HCT116 (cell line): ENCODE measurements around the gene UXS1.

Experiments
- JUND ChIP-seq: IDR thresholded peaks from 2 replicates; pipeline ENCODE4 v1.6.1; 2012
- POLR2A ChIP-seq: IDR thresholded peaks from 2 replicates; pipeline ENCODE4 v1.7.0; 2011; ENCODE audit warnings: borderline replicate concordance; ENCODE audit not compliant: insufficient read depth, insufficient read length; ENCODE audit errors: extremely low read depth
- POLR2AphosphoS5 ChIP-seq: IDR thresholded peaks from 2 replicates; pipeline ENCODE4 v1.6.1; 2011; ENCODE audit warnings: mild to moderate bottlenecking, low read depth, low read length, moderate library complexity
- TF ChIP-seq, protein P1 (sequence below), 3 experiments: fragments of 200-600 bp in 1 of 3; sonication (generic) in 1 of 3; IDR thresholded peaks in 2 of 3; conservative IDR thresholded peaks in 1 of 3; 2 replicates each; pipeline ENCODE4 v1.5.1; 2012 to 2017; ENCODE audit warnings: low read depth in 2 of 3, low read length in 2 of 3, antibody characterized with exemption in 1 of 3, borderline replicate concordance in 1 of 3, control low read depth in 1 of 3, mild to moderate bottlenecking in 1 of 3, mixed read lengths in 1 of 3, mixed run types in 1 of 3, moderate library complexity in 1 of 3; ENCODE audit not compliant: insufficient read depth in 1 of 3
- TF ChIP-seq, protein P2 (sequence below): IDR thresholded peaks from 2 replicates; pipeline ENCODE4 v1.6.1; 2012; ENCODE audit warnings: low read depth
- TF ChIP-seq, protein P3 (sequence below): IDR thresholded peaks from 2 replicates; pipeline ENCODE4 v1.6.1; 2011; ENCODE audit warnings: mild to moderate bottlenecking, low read length, moderate library complexity; ENCODE audit not compliant: insufficient replicate concordance; ENCODE audit errors: extremely low read depth

DNA sequence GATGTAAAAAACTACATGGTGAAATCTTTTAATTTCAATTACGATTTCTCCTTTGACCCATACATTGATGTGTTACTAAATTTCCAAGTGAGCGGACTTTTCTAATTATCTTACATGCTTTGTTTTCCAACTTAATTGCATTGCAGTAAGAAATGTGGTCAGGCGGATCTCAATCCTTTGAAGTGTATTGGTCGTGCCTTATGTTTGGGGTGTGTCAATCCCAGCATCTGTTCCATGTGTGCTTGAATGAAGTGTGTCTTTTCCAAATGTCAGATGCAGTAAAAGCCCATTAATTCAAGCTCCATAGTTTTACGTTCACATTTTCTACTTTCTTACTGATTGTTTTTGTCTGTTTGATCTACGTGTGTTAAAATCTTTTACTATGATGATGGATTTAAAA lies 113.1 kb downstream of the UXS1 start:
- TF ChIP-seq JUND (no peak), POLR2AphosphoS5 (no peak), POLR2A (no peak)
- TF ChIP-seq, protein P1, sequence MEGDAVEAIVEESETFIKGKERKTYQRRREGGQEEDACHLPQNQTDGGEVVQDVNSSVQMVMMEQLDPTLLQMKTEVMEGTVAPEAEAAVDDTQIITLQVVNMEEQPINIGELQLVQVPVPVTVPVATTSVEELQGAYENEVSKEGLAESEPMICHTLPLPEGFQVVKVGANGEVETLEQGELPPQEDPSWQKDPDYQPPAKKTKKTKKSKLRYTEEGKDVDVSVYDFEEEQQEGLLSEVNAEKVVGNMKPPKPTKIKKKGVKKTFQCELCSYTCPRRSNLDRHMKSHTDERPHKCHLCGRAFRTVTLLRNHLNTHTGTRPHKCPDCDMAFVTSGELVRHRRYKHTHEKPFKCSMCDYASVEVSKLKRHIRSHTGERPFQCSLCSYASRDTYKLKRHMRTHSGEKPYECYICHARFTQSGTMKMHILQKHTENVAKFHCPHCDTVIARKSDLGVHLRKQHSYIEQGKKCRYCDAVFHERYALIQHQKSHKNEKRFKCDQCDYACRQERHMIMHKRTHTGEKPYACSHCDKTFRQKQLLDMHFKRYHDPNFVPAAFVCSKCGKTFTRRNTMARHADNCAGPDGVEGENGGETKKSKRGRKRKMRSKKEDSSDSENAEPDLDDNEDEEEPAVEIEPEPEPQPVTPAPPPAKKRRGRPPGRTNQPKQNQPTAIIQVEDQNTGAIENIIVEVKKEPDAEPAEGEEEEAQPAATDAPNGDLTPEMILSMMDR (IDR thresholded peaks at IDR 0.05 in 2 of 3, conservative IDR thresholded peaks at IDR 0.05 in 1 of 3; ENCODE audit: borderline replicate concordance in 1 of 3, insufficient read depth in 1 of 3, low read depth in 2 of 3, low read length in 2 of 3): no peak
- TF ChIP-seq, protein P2, sequence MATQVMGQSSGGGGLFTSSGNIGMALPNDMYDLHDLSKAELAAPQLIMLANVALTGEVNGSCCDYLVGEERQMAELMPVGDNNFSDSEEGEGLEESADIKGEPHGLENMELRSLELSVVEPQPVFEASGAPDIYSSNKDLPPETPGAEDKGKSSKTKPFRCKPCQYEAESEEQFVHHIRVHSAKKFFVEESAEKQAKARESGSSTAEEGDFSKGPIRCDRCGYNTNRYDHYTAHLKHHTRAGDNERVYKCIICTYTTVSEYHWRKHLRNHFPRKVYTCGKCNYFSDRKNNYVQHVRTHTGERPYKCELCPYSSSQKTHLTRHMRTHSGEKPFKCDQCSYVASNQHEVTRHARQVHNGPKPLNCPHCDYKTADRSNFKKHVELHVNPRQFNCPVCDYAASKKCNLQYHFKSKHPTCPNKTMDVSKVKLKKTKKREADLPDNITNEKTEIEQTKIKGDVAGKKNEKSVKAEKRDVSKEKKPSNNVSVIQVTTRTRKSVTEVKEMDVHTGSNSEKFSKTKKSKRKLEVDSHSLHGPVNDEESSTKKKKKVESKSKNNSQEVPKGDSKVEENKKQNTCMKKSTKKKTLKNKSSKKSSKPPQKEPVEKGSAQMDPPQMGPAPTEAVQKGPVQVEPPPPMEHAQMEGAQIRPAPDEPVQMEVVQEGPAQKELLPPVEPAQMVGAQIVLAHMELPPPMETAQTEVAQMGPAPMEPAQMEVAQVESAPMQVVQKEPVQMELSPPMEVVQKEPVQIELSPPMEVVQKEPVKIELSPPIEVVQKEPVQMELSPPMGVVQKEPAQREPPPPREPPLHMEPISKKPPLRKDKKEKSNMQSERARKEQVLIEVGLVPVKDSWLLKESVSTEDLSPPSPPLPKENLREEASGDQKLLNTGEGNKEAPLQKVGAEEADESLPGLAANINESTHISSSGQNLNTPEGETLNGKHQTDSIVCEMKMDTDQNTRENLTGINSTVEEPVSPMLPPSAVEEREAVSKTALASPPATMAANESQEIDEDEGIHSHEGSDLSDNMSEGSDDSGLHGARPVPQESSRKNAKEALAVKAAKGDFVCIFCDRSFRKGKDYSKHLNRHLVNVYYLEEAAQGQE: no peak
- TF ChIP-seq, protein P3, sequence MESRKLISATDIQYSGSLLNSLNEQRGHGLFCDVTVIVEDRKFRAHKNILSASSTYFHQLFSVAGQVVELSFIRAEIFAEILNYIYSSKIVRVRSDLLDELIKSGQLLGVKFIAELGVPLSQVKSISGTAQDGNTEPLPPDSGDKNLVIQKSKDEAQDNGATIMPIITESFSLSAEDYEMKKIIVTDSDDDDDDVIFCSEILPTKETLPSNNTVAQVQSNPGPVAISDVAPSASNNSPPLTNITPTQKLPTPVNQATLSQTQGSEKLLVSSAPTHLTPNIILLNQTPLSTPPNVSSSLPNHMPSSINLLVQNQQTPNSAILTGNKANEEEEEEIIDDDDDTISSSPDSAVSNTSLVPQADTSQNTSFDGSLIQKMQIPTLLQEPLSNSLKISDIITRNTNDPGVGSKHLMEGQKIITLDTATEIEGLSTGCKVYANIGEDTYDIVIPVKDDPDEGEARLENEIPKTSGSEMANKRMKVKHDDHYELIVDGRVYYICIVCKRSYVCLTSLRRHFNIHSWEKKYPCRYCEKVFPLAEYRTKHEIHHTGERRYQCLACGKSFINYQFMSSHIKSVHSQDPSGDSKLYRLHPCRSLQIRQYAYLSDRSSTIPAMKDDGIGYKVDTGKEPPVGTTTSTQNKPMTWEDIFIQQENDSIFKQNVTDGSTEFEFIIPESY: no peak
